Effector memory CD8-positive, alpha-beta T cell (primary cell): ENCODE measurements around the gene CLOCK.

Experiments used
- ATAC-seq: fragments of 150-1000 bp; cut with Tn5 transposase; replicated peaks from 2 replicates; pipeline ENCODE4 v1.10.0; 2021; ENCODE audit warnings: mild to moderate bottlenecking, moderate library complexity
- DNase-seq, 3 experiments: peaks; one replicate each; pipeline ENCODE4 v3.0.0; 2021
- H3K27ac Mint-ChIP-seq, 2 donors: one replicate each; pipeline ENCODE4 v1.8.0; 2022; ENCODE audit warnings: mild to moderate bottlenecking in 2 of 2, mixed read lengths in 2 of 2, moderate library complexity in 2 of 2
- H3K27me3 Mint-ChIP-seq, 2 donors: one replicate each; pipeline ENCODE4 v1.8.0; 2022; ENCODE audit warnings: mixed read lengths in 2 of 2
- H3K36me3 Mint-ChIP-seq: one replicate; pipeline ENCODE4 v1.8.0; 2022; ENCODE audit warnings: mild to moderate bottlenecking, moderate library complexity, mixed read lengths; ENCODE audit not compliant: insufficient read depth
- H3K4me1 Mint-ChIP-seq, 2 donors: one replicate each; pipeline ENCODE4 v1.8.0; 2022; ENCODE audit warnings: low read depth in 2 of 2, mixed read lengths in 2 of 2
- H3K4me3 Mint-ChIP-seq, 2 donors: one replicate each; pipeline ENCODE4 v1.8.0; 2022; ENCODE audit warnings: mild to moderate bottlenecking in 2 of 2, mixed read lengths in 2 of 2, moderate library complexity in 2 of 2
- H3K9me3 Mint-ChIP-seq, 2 donors: one replicate each; pipeline ENCODE4 v1.8.0; 2022; ENCODE audit warnings: mixed read lengths in 2 of 2

Gene CLOCK

GRCh38 chr4:55491486-55491885 lies 55.2 kb downstream of the CLOCK start:
- H3K4me3 Mint-ChIP-seq = no peak overlapping the region
- H3K4me1 Mint-ChIP-seq = peaks cover 3 to 11% of the 10 kb centered on the region in 2 donors
- peaks cover 3% of the 10 kb centered on the region for H3K36me3 Mint-ChIP-seq
- no peak for DNase-seq
- no peak overlapping the region for H3K27ac Mint-ChIP-seq
- H3K27me3 Mint-ChIP-seq = no peaks in the 10 kb centered on the region
- no peak for ATAC-seq
- H3K9me3 Mint-ChIP-seq = no peaks in the 10 kb centered on the region

GRCh38 chr4:55488716-55489115 lies 58.0 kb downstream of the CLOCK start:
- no peaks in the 10 kb centered on the region for H3K27me3 Mint-ChIP-seq
- no peak overlapping the region for H3K27ac Mint-ChIP-seq
- no peak overlapping the region for H3K4me3 Mint-ChIP-seq
- DNase-seq = no peak
- H3K4me1 Mint-ChIP-seq = peaks cover 1 to 4% of the 10 kb centered on the region in 2 donors
- peaks cover 3% of the 10 kb centered on the region for H3K36me3 Mint-ChIP-seq
- no peak for ATAC-seq
- H3K9me3 Mint-ChIP-seq = no peaks in the 10 kb centered on the region

DNA sequence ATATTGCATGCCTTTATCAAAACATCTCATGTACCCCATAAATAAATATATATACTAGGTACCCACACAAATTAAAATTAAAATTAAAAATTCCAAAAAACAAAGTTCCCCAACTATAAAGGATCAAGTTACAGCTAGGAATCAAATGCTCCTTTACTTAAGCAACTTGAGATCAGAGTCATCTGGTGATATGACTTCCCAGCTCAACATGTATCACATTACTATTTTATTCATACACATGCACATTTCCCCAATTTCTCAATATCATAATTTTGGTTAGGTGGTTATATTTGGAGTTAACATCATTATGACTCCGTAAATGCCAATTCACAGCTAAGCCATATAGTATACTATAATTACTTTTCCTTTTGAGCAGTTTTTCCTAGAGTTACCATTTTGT lies 60.9 kb downstream of the CLOCK start:
- ATAC-seq (no peak), DNase-seq (no peak)
- Mint-ChIP-seq H3K27ac (no peak overlapping the region), H3K4me3 (no peak overlapping the region), H3K27me3 (no peaks in the 10 kb centered on the region), H3K36me3 (no peaks in the 10 kb centered on the region), H3K9me3 (no peaks in the 10 kb centered on the region), H3K4me1 (peaks cover 0 to 1% of the 10 kb centered on the region in 2 donors)

DNA sequence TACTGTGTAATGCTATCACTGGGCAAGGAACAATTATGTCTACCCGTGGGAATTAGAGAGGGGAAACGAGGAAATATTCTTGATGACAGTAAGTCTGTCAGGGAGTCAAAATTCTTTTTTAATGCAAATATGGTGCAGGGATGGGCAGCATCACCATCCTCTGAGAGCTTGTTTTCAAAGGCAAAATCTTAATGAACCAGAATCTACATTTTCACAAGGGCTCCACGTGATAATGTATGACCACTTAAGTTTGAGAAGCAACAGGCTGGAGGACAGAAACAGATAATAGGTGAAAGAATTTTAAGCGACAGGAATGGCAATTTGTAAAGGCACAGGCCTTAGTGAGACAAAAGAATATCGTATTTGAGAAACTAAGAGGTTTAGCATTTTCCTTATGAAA lies 63.4 kb downstream of the CLOCK start:
- Mint-ChIP-seq H3K9me3 (no peaks in the 10 kb centered on the region), H3K36me3 (no peaks in the 10 kb centered on the region), H3K4me3 (no peak overlapping the region), H3K27ac (peak overlapping the region in 1 of 2 donors; percentile 9), H3K27me3 (no peaks in the 10 kb centered on the region), H3K4me1 (peaks cover 0 to 1% of the 10 kb centered on the region in 2 donors)
- ATAC-seq = no peak
- no peak for DNase-seq

- no peak overlapping the region for H3K27ac Mint-ChIP-seq
- H3K4me3 Mint-ChIP-seq = no peak overlapping the region
- peaks cover 6% of the 10 kb centered on the region for H3K36me3 Mint-ChIP-seq
- H3K9me3 Mint-ChIP-seq = peaks cover 0 to 2% of the 10 kb centered on the region in 2 donors
- H3K27me3 Mint-ChIP-seq = no peaks in the 10 kb centered on the region
- no peak for DNase-seq
- ATAC-seq = no peak
- H3K4me1 Mint-ChIP-seq = peaks cover 0 to 3% of the 10 kb centered on the region in 2 donors
Observed at GRCh38 chr4:55475394-55476243, 71.1 kb downstream of the CLOCK start.

GRCh38 chr4:55469979-55470378 lies 76.7 kb downstream of the CLOCK start:
- Mint-ChIP-seq H3K27me3 (no peaks in the 10 kb centered on the region), H3K9me3 (peaks cover 3 to 7% of the 10 kb centered on the region in 2 donors), H3K4me3 (no peak overlapping the region), H3K36me3 (peaks cover 13% of the 10 kb centered on the region), H3K27ac (no peak overlapping the region), H3K4me1 (no peaks in the 10 kb centered on the region)
- ATAC-seq (no peak), DNase-seq (no peak)

GRCh38 chr4:55468724-55469123 lies 78.0 kb downstream of the CLOCK start:
- Mint-ChIP-seq H3K36me3 (peaks cover 8% of the 10 kb centered on the region), H3K4me3 (no peak overlapping the region), H3K4me1 (no peaks in the 10 kb centered on the region), H3K27me3 (no peaks in the 10 kb centered on the region), H3K27ac (no peak overlapping the region), H3K9me3 (peaks cover 2 to 7% of the 10 kb centered on the region in 2 donors)
- no peak for DNase-seq
- no peak for ATAC-seq

DNA sequence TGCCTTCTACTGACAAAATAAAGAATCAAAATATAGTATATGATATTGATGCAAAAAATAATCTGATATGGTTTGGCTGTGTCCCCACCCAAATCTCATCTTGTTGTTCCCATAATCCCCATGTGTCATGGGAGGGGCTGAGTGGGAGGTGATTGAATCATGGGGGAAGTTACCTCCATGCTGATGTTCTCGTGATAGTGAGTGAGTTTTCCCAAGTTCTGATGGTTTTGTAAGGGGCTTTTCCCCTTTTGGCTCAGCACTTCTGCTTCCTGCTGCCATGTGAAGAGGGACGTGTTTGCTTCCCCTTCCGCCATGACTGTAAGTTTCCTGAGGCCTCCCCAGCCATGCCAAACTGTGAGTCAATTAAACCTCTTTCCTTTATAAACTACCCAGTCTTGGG lies 80.7 kb downstream of the CLOCK start:
- no peak for DNase-seq
- H3K9me3 Mint-ChIP-seq = peaks cover 2 to 7% of the 10 kb centered on the region in 2 donors
- H3K36me3 Mint-ChIP-seq = peaks cover 8% of the 10 kb centered on the region
- ATAC-seq = no peak
- H3K27me3 Mint-ChIP-seq = no peaks in the 10 kb centered on the region
- H3K4me3 Mint-ChIP-seq = no peak overlapping the region
- H3K27ac Mint-ChIP-seq = no peak overlapping the region
- H3K4me1 Mint-ChIP-seq = no peaks in the 10 kb centered on the region

DNA sequence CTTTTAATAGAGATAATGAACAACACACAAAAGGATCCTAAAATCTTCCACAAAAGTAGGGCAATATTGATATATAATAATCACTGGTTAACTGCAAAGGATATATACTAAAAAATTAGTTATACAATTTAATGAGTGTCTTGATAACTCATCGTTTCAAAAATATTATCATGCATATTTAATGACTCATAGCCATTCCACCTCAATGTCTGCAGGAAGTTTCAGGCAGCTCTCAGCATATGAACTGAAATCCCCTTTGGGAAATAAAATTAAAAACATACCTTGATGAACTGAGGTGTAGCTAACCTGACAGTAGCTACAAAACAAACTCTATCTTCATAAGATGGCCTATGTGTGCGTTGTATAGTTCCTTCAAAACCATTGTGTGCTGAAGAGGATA lies 88.1 kb downstream of the CLOCK start:
- no peaks in the 10 kb centered on the region for H3K27me3 Mint-ChIP-seq
- ATAC-seq = no peak
- no peak for DNase-seq
- H3K4me3 Mint-ChIP-seq = no peak overlapping the region
- H3K9me3 Mint-ChIP-seq = no peaks in the 10 kb centered on the region
- H3K36me3 Mint-ChIP-seq = peaks cover 3% of the 10 kb centered on the region
- no peaks in the 10 kb centered on the region for H3K4me1 Mint-ChIP-seq
- H3K27ac Mint-ChIP-seq = no peak overlapping the region

- Mint-ChIP-seq H3K4me3 (no peak overlapping the region), H3K4me1 (no peaks in the 10 kb centered on the region), H3K27me3 (no peaks in the 10 kb centered on the region), H3K27ac (no peak overlapping the region), H3K9me3 (no peaks in the 10 kb centered on the region), H3K36me3 (peaks cover 3% of the 10 kb centered on the region)
- ATAC-seq = no peak
- DNase-seq = no peak
Observed at GRCh38 chr4:55458164-55458563, 88.5 kb downstream of the CLOCK start.

GRCh38 chr4:55450566-55450965 lies 96.1 kb downstream of the CLOCK start:
- no peaks in the 10 kb centered on the region for H3K27me3 Mint-ChIP-seq
- peaks cover 0 to 2% of the 10 kb centered on the region in 2 donors for H3K4me1 Mint-ChIP-seq
- peaks cover 42% of the 10 kb centered on the region for H3K36me3 Mint-ChIP-seq
- no peak for DNase-seq
- H3K4me3 Mint-ChIP-seq = no peak overlapping the region
- no peaks in the 10 kb centered on the region for H3K9me3 Mint-ChIP-seq
- H3K27ac Mint-ChIP-seq = no peak overlapping the region
- ATAC-seq = no peak

- Mint-ChIP-seq H3K4me3 (no peak overlapping the region), H3K36me3 (peaks cover 47% of the 10 kb centered on the region), H3K9me3 (no peaks in the 10 kb centered on the region), H3K27me3 (no peaks in the 10 kb centered on the region), H3K4me1 (peaks cover 0 to 2% of the 10 kb centered on the region in 2 donors), H3K27ac (no peak overlapping the region)
- no peak for DNase-seq
- no peak for ATAC-seq
Observed at GRCh38 chr4:55447831-55448230, 98.9 kb downstream of the CLOCK start.

GRCh38 chr4:55447108-55447708 lies 99.5 kb downstream of the CLOCK start:
- no peak for ATAC-seq
- DNase-seq = no peak

DNA sequence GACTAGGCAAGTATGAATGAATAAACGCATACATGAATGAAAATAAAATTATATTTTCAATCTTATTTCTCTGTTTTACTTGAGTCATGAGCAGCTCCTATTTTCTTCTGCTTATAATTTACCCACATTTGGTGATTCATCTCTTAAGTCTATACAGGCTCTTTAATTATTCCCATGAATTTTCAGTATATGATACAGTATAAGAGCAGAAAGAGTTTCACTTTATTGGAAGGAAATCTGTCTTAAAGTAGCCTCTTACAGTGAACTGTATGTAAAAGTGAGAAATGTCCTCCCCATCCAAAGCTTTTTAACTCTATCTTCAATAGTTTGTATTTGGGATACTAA lies 100.2 kb downstream of the CLOCK start:
- Mint-ChIP-seq H3K36me3 (peaks cover 51% of the 10 kb centered on the region), H3K4me3 (no peak overlapping the region), H3K4me1 (peaks cover 0 to 2% of the 10 kb centered on the region in 2 donors), H3K27me3 (no peaks in the 10 kb centered on the region), H3K27ac (no peak overlapping the region), H3K9me3 (no peaks in the 10 kb centered on the region)
- ATAC-seq (no peak), DNase-seq (no peak)

More at GRCh38 chr4:55447108-55447708, 99.5 kb downstream of the CLOCK start:
- H3K4me1 Mint-ChIP-seq = peaks cover 0 to 2% of the 10 kb centered on the region in 2 donors
- H3K27me3 Mint-ChIP-seq = no peaks in the 10 kb centered on the region
- H3K9me3 Mint-ChIP-seq = no peaks in the 10 kb centered on the region
- H3K36me3 Mint-ChIP-seq = peaks cover 50% of the 10 kb centered on the region
- no peak overlapping the region for H3K4me3 Mint-ChIP-seq
- no peak overlapping the region for H3K27ac Mint-ChIP-seq
